ENCODE results near the gene FOXQ1.

DNA sequence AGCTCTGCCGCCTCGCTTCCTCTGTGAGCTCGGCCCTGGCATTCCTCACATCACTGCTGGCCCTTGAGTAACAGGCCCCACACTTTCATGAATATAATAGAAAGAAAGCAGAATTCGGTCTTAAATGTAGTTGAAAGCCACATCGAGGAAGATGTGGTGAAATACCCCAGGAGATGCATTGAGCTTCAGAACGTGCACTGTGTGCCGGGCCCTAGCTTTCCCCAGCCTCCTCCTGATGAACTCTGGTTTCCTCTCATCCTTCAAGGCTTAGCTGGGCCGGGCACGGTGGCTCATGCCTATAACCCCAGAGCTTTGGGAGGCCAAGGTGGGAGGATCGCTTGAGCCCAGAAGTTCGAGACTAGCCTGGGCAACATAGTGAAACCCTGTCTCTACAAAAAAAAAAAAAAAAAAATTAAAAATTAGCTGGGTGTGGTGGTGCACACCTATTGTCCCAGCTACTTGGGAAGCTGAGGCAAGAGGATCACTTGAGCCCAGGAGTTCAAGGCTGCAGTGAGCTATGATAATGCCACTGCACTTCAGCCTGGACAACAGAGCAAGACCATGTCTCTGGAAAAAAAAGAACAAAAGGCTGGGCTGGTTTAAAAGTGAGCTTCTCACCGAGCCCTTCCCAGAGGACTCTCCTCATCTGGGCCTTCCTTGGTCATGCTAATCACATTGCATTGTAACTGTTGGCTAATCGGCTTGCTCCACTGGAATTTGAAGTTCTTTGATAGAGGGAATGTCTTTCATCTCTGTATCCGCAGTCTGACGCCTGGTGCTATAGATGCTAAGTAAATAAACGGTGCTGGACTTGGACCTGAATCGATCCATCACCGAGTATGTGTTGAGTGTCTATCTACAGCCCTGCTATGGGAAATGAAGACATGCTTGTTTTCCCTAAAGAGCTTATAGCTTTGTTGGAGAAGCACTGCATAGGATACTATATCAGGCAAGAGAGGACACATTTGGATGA is 43.8 kb upstream of the FOXQ1 start:
- TF ChIP-seq, protein P1, sequence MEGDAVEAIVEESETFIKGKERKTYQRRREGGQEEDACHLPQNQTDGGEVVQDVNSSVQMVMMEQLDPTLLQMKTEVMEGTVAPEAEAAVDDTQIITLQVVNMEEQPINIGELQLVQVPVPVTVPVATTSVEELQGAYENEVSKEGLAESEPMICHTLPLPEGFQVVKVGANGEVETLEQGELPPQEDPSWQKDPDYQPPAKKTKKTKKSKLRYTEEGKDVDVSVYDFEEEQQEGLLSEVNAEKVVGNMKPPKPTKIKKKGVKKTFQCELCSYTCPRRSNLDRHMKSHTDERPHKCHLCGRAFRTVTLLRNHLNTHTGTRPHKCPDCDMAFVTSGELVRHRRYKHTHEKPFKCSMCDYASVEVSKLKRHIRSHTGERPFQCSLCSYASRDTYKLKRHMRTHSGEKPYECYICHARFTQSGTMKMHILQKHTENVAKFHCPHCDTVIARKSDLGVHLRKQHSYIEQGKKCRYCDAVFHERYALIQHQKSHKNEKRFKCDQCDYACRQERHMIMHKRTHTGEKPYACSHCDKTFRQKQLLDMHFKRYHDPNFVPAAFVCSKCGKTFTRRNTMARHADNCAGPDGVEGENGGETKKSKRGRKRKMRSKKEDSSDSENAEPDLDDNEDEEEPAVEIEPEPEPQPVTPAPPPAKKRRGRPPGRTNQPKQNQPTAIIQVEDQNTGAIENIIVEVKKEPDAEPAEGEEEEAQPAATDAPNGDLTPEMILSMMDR (IDR thresholded peaks at IDR 0.05), result no peak
- TF ChIP-seq POLR2AphosphoS5 (IDR thresholded peaks at IDR 0.05; ENCODE audit: low read depth, low read length) (no peak), SIN3A (IDR thresholded peaks at IDR 0.05; ENCODE audit: borderline replicate concordance, insufficient read depth, low read depth, low read length) (no peak)
- TF ChIP-seq, protein P2, sequence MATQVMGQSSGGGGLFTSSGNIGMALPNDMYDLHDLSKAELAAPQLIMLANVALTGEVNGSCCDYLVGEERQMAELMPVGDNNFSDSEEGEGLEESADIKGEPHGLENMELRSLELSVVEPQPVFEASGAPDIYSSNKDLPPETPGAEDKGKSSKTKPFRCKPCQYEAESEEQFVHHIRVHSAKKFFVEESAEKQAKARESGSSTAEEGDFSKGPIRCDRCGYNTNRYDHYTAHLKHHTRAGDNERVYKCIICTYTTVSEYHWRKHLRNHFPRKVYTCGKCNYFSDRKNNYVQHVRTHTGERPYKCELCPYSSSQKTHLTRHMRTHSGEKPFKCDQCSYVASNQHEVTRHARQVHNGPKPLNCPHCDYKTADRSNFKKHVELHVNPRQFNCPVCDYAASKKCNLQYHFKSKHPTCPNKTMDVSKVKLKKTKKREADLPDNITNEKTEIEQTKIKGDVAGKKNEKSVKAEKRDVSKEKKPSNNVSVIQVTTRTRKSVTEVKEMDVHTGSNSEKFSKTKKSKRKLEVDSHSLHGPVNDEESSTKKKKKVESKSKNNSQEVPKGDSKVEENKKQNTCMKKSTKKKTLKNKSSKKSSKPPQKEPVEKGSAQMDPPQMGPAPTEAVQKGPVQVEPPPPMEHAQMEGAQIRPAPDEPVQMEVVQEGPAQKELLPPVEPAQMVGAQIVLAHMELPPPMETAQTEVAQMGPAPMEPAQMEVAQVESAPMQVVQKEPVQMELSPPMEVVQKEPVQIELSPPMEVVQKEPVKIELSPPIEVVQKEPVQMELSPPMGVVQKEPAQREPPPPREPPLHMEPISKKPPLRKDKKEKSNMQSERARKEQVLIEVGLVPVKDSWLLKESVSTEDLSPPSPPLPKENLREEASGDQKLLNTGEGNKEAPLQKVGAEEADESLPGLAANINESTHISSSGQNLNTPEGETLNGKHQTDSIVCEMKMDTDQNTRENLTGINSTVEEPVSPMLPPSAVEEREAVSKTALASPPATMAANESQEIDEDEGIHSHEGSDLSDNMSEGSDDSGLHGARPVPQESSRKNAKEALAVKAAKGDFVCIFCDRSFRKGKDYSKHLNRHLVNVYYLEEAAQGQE (IDR thresholded peaks at IDR 0.05; ENCODE audit: insufficient read depth in 1 of 2, low read depth in 2 of 2, low read length in 1 of 2), result no peak

All from Panc1 (cell line).